GM11168 (cell line): Measurements from ENCODE around the gene PLCD3.

ENCODE experiments used
- in situ Hi-C: fragments of 300-500 bp; cut with MboI; formaldehyde crosslinking; loops from one replicate; pipeline ENCODE4 v1.12.0; 2022; ENCODE audit warnings: low sequenced_read_pairs; ENCODE audit not compliant: unreplicated experiment

Gene PLCD3

DNA sequence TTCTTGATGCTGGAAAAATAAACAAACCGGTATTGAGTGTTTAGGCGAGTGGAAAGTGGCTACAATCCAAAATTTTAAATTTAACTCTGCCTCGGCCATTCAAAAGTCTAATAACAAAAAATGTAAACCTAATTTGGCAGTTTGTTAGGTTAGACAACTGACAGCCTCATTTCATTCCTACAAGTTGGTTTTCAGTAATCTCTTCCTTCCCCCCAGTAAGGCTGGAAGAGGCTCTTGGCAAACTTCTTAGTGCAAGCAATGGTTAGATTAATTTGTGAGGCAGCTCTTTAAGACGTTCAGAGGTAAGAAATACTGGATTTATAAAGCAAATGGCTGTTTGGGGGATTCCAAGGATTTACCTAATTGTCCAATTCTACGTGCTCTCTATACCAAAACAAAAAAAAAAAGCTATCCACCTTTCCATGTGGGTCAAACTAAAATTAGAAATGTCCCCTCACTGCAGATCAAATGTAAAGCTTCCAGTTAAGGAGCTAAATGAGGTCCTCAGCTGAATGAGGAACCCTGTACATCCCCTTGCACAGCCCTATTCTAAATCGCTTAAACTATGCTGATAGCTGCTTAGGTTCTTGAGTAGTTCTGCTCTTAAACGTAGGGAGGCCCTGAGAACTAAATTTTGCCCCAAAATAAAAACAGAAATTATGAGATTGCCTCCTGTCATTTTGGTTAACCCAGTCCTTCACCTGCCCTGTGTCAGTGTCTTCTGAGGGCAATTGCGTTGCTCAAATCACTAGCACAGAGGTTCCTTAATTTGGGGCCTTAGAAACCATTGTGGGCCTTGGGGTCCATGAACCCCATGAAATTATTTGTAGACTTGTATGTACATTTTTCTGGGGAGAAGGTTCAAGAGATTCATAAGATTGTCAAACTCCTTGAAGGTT, 18.8 kb upstream of the PLCD3 start:
- in situ Hi-C loops, result no loop called here

- in situ Hi-C loops, result loop anchor here (10.0 kb wide), 1 partner anchor 45 kb away; no protein-coding TSS in a partner anchor
Measured at GRCh38 chr17:45149669-45150664, 17.7 kb upstream of the PLCD3 start.

GRCh38 chr17:45149037-45149668, 16.8 kb upstream of the PLCD3 start:
- in situ Hi-C loops, result loop anchor here (10.0 kb wide), 1 partner anchor 46 kb away; no protein-coding TSS in a partner anchor

GRCh38 chr17:45148183-45149036, 16.1 kb upstream of the PLCD3 start, which contains the start of gene HEXIM1:
HEXIM1 (plus strand) TSS chr17:45148475; CDS start chr17:45149191, 716 bp downstream.
- in situ Hi-C loops, result loop anchor here (10.0 kb wide), 1 partner anchor 46 kb away; no protein-coding TSS in a partner anchor

GRCh38 chr17:45147581-45148182, 15.4 kb upstream of the PLCD3 start:
- in situ Hi-C loops, result loop anchor here (10.0 kb wide), 1 partner anchor 47 kb away; no protein-coding TSS in a partner anchor

- in situ Hi-C loops, result loop anchor here (10.0 kb wide), 1 partner anchor 48 kb away; no protein-coding TSS in a partner anchor
Measured at GRCh38 chr17:45146890-45147580, 14.7 kb upstream of the PLCD3 start.

GRCh38 chr17:45146592-45146889, 14.2 kb upstream of the PLCD3 start:
- in situ Hi-C loops, result loop anchor here (10.0 kb wide), 1 partner anchor 48 kb away; no protein-coding TSS in a partner anchor

DNA sequence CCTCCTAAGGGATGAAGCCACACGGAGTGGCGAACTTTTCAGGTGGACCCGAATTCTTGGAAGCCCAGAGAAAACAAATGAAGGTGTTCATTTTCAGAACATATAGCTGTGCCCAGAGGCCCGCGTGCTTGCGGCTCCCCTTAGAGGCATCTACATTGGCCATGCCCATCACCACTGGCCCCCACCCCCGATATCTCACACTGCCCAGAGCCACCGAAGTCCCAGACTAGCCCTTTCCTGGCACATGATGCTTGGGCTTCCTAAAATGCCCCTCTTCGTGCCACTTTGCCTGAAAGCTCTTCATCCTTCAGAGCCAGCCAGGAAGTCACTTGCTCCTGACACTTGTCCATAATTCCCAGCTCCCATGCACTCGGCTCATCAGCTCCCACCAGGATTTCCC, 13.9 kb upstream of the PLCD3 start:
- in situ Hi-C loops, result loop anchor here (10.0 kb wide), 1 partner anchor 49 kb away; no protein-coding TSS in a partner anchor

- in situ Hi-C loops, result loop anchor here (10.0 kb wide), 1 partner anchor 50 kb away; no protein-coding TSS in a partner anchor
Measured at GRCh38 chr17:45145035-45145389, 12.7 kb upstream of the PLCD3 start.

DNA sequence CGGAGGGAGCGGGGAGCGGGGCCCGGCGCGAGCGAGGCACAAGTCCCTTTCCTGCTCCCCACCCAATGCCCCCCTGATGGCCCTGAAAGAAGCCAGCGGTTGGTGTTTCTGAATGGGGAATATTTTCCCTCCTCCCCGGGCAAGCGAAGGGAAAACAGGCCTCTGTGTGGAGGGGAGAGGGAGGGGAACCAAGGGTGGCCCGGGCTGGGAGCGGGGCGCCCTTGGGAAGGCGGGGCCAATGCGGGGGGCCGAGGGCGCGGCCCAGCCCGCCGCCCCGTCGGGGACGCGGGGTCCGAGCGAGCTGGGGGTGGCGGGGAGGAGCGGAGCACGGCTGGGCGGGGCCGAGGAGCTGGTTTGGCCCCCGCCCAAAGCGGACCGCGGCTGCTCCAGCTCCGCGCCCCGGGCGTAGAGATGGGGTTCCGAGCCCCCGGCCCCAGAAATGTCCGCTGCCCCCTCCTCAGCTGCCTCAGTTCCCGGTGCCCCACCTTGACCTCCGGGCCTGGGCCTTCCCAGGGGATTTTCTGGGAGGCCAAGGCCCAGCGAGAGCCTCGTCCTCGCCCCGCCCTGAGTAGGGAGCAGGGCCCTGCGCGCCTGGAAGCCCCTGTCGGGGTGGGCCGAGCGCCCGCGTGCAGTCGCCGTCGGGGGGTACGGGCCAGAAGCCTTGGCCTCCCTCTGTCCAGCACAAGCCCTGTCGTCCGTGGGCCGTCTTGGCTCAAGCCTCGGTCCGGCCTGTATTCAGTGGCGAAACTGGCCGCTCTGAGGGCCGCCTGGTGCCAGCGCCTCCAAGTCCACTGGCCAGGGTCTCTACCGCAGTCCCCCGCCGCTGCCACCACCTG, 12.1 kb upstream of the PLCD3 start:
- in situ Hi-C loops, result loop anchor here (10.0 kb wide), 1 partner anchor 50 kb away; no protein-coding TSS in a partner anchor

- in situ Hi-C loops, result loop anchor here (10.0 kb wide), 1 partner anchor 51 kb away; no protein-coding TSS in a partner anchor
Measured at GRCh38 chr17:45143767-45144198, 11.5 kb upstream of the PLCD3 start.

- in situ Hi-C loops, result loop anchor here (10.0 kb wide), 1 partner anchor 52 kb away; no protein-coding TSS in a partner anchor
Measured at GRCh38 chr17:45143094-45143670, 10.9 kb upstream of the PLCD3 start.

GRCh38 chr17:45139533-45139920, 7.2 kb upstream of the PLCD3 start:
- in situ Hi-C loops, result no loop called here

GRCh38 chr17:45138911-45139532, 6.7 kb upstream of the PLCD3 start:
- in situ Hi-C loops, result no loop called here

DNA sequence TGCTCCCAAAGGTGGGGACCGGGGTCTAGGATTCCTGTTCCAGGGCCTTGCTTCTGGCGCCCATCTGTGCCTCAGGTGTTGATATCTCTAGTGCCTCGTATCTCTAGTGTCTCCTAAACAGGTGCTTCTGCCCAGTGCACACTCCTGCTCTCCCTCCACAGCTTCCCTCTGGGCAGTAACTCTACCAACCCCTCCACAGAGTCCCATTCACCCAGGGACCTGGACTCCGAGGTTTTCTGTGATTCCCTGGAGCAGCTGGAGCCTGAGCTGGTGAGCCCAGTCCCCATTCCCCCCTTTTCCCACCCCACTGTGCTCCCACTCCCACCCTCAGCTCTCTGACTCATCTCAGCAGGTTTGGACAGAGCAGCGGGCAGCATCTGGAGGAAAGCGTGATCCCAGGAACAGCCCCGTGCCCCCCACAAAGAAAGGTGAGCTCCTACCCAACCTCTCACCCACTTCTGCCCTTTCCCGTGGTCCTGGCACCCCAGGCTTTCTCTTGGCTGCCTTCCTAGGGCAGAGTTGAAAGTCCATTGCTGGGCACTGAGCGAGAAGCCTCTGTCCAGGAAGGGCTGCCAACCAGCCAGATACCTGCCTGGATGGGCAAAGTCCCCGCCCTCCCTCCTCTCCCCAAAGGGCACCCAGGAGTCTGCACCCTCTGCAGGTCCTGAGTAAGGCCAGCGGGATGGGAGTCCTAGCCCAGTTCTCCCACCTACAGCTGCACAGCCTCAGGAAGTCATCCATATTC, 5.4 kb upstream of the PLCD3 start:
- in situ Hi-C loops, result no loop called here
